ENCODE results near the gene SH2D7.

The SH2D7 gene

GRCh38 chr15:78059110-78059839 is 33.1 kb upstream of the SH2D7 start:
- TF ChIP-seq CTCF (conservative IDR thresholded peaks at IDR 0.05; ENCODE audit: control insufficient read depth, insufficient read depth, low read depth, low read length) = no peak
- H3K4me3 ChIP-seq (ENCODE audit: control insufficient read depth, low read depth, low read length) = no peak overlapping the region
- DNase-seq (ENCODE audit: low read depth) = peak; percentile 70

GRCh38 chr15:78060232-78060631 is 32.1 kb upstream of the SH2D7 start:
- DNase-seq (ENCODE audit: low read depth) = no peak
- TF ChIP-seq CTCF (conservative IDR thresholded peaks at IDR 0.05; ENCODE audit: control insufficient read depth, insufficient read depth, low read depth, low read length) = no peak
- H3K4me3 ChIP-seq (ENCODE audit: control insufficient read depth, low read depth, low read length) = no peak overlapping the region

- TF ChIP-seq CTCF (conservative IDR thresholded peaks at IDR 0.05; ENCODE audit: control insufficient read depth, insufficient read depth, low read depth, low read length) = no peak
- H3K4me3 ChIP-seq (ENCODE audit: control insufficient read depth, low read depth, low read length) = peak overlapping the region; percentile 8
- DNase-seq (ENCODE audit: low read depth) = peak; percentile 62
Measured at GRCh38 chr15:78061963-78062427, 30.4 kb upstream of the SH2D7 start.

GRCh38 chr15:78063217-78063616 is 29.1 kb upstream of the SH2D7 start:
- no peak for TF ChIP-seq CTCF (conservative IDR thresholded peaks at IDR 0.05; ENCODE audit: control insufficient read depth, insufficient read depth, low read depth, low read length)
- DNase-seq (ENCODE audit: low read depth) = no peak
- no peak overlapping the region for H3K4me3 ChIP-seq (ENCODE audit: control insufficient read depth, low read depth, low read length)

- TF ChIP-seq CTCF (conservative IDR thresholded peaks at IDR 0.05; ENCODE audit: control insufficient read depth, insufficient read depth, low read depth, low read length) = no peak
- H3K4me3 ChIP-seq (ENCODE audit: control insufficient read depth, low read depth, low read length) = no peak overlapping the region
- DNase-seq (ENCODE audit: low read depth) = peak; percentile 90
Measured at GRCh38 chr15:78063970-78064385, 28.4 kb upstream of the SH2D7 start.

- no peak overlapping the region for H3K4me3 ChIP-seq (ENCODE audit: control insufficient read depth, low read depth, low read length)
- TF ChIP-seq CTCF (conservative IDR thresholded peaks at IDR 0.05; ENCODE audit: control insufficient read depth, insufficient read depth, low read depth, low read length) = no peak
- DNase-seq (ENCODE audit: low read depth) = peak; percentile 80
Measured at GRCh38 chr15:78064544-78064943, 27.8 kb upstream of the SH2D7 start.
